BLaER1 treated with 17β-estradiol and CSF1 and Interleukin-3, amounts not matched to agents 10 nM and 100 nM (cell line): ENCODE results near the gene SNRPD2.

Source experiments
- H3K27ac ChIP-seq, 11 experiments: shearing (Covaris generic); formaldehyde crosslinking; 2 replicates each; pipeline ENCODE4 v1.8.1; 2022
- H3K27me3 ChIP-seq, 11 experiments: shearing (Covaris generic); formaldehyde crosslinking; 2 replicates each; pipeline ENCODE4 v1.8.1; 2022
- H3K36me3 ChIP-seq, 11 experiments: shearing (Covaris generic); formaldehyde crosslinking; 2 replicates each; pipeline ENCODE4 v1.8.1; 2022
- H3K4me1 ChIP-seq, 10 experiments: shearing (Covaris generic); formaldehyde crosslinking; 2 replicates each; pipeline ENCODE4 v1.8.1; 2022
- H3K4me2 ChIP-seq, 11 experiments: shearing (Covaris generic); formaldehyde crosslinking; 2 replicates each; pipeline ENCODE4 v1.8.1; 2022
- H3K4me3 ChIP-seq, 10 experiments: shearing (Covaris generic); formaldehyde crosslinking; 2 replicates each; pipeline ENCODE4 v1.8.1; 2022
- H3K9ac ChIP-seq, 11 experiments: shearing (Covaris generic); formaldehyde crosslinking; 2 replicates each; pipeline ENCODE4 v1.8.1; 2022
- H3K9me3 ChIP-seq, 11 experiments: shearing (Covaris generic); formaldehyde crosslinking; replicated peaks in 1 of 11; 2 replicates each; pipeline ENCODE4 v1.8.1; 2022
- H4K20me1 ChIP-seq, 11 experiments: shearing (Covaris generic); formaldehyde crosslinking; 2 replicates each; pipeline ENCODE4 v1.8.1; 2022
- Cebpa-rat ChIP-seq, 11 experiments: shearing (Covaris generic); IDR thresholded peaks; 2 replicates each; pipeline ENCODE4 v1.8.1; 2022

The SNRPD2 gene

GRCh38 chr19:45717983-45718650 is 26.4 kb upstream of the SNRPD2 start:
- Histone ChIP-seq H3K4me1 (peaks cover 20 to 68% (median 32%) of the 10 kb centered on the region in 10 experiments), H3K9ac (peak overlapping the region; percentile 78 to 94 (median 89)), H3K9me3 (0 out of 22 replicates have a peak, but pooled peaks cover 0 to 5% (median 0%) of the 10 kb centered on the region in 11 experiments), H3K4me2 (peak overlapping the region; percentile 86 to 99 (median 93)), H3K27me3 (no peaks in the 10 kb centered on the region), H3K27ac (peak overlapping the region; percentile 69 to 91 (median 87)), H4K20me1 (peaks cover 0 to 42% (median 17%) of the 10 kb centered on the region in 11 experiments; a peak in 17 of 22 replicates), H3K36me3 (peaks cover 28 to 54% (median 40%) of the 10 kb centered on the region in 11 experiments), H3K4me3 (peak overlapping the region; percentile 50 to 85 (median 74))
- TF ChIP-seq Cebpa-rat (IDR thresholded peaks at IDR 0.05) = no peak

DNA sequence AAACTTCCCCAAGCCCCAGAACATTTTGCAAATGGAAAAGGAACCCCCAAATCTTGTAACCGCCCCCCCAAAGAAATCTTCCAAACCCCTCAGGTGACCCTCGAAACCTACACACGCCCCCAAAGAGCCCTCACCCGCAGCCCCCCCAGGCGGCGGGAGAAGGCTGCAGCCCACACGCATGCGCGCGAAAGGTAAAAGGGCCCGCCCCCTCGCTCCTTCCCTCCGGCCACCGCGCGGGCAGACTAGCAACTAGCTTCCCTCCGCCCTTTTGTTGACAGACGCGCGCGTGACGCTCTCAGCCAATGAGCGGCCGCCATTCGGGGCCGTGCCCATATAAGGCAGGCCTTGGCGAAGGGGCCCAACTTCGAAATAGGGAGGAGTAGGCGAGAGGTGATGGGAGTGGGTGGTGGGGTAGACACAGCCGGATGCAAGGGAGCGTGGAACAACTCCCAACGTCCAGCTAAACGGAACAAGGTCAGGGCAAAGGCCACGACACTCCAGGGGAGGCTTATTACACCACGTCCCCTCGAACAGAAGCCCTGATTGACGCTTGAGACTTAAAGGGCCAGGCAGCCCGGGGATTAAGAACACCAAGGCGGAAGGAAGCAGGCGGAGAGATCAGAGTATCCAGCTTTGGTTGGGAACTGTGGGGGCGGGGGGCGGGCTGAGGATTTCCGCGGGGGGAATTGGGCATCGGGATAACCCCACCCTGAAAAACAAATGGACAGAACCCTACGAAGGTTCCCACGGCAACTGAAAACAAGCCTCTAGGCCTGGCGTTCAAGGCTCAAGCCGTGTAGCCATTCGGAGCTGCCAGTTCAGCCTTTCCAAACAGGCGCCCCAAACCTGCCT is 25.6 kb upstream of the SNRPD2 start:
- H3K9ac ChIP-seq = peak overlapping the region; percentile 85 to 94 (median 89)
- H3K4me2 ChIP-seq = peak overlapping the region; percentile 89 to 99 (median 96)
- peaks cover 30 to 54% (median 42%) of the 10 kb centered on the region in 11 experiments for H3K36me3 ChIP-seq
- no peak for TF ChIP-seq Cebpa-rat (IDR thresholded peaks at IDR 0.05)
- peaks cover 20 to 61% (median 28%) of the 10 kb centered on the region in 10 experiments for H3K4me1 ChIP-seq
- H3K27me3 ChIP-seq = no peaks in the 10 kb centered on the region
- peak overlapping the region; percentile 80 to 91 (median 87) for H3K27ac ChIP-seq
- 0 out of 22 replicates have a peak, but pooled peaks cover 0 to 5% (median 0%) of the 10 kb centered on the region in 11 experiments for H3K9me3 ChIP-seq
- H4K20me1 ChIP-seq = peaks cover 0 to 44% (median 23%) of the 10 kb centered on the region in 11 experiments; a peak in 17 of 22 replicates
- peak overlapping the region; percentile 74 to 85 (median 80) for H3K4me3 ChIP-seq

DNA sequence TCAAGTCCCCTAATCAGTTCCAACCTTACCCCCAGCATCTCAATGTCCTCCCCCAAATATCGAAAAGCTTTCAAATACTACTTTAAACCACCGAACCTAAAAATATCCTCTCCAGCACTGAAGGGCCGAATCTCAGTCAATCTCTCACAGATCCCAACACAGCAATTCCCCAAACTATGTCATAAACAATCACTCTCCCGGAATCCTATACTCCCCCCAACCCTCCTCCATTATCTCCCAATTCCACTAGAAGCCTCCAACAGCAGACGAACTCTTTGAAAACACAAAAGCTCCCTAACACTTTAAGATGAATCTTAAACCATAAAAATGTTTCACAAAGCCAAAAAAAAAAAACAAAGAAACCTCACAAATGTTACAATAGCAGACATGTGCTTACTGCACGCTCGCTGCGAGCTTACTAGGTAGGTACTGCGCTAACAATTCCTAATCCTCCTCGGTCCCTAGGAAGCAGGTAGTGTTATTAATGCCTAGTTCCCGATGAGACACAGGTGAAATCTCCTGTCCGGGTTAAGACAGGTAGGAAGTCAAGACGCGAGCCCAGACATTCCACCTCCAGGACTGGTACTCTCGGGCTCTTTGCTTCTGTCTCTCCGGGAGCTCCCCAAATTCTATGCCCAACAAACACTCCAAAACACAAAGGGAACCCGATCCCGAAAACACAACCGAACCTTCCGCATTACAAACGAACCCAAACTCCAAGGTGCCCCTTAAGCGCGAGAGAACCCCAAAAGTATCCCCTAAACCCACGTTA is 24.8 kb upstream of the SNRPD2 start:
- Histone ChIP-seq H3K4me2 (peak overlapping the region; percentile 79 to 99 (median 92)), H3K27ac (peak overlapping the region; percentile 55 to 91 (median 86)), H3K36me3 (peaks cover 32 to 54% (median 42%) of the 10 kb centered on the region in 11 experiments), H3K9ac (peak overlapping the region; percentile 85 to 94 (median 89)), H3K4me3 (peak overlapping the region; percentile 74 to 85 (median 80)), H3K4me1 (peaks cover 20 to 53% (median 28%) of the 10 kb centered on the region in 10 experiments), H4K20me1 (peaks cover 0 to 52% (median 30%) of the 10 kb centered on the region in 11 experiments; a peak in 16 of 22 replicates), H3K9me3 (0 out of 22 replicates have a peak, but pooled peaks cover 0 to 5% (median 0%) of the 10 kb centered on the region in 11 experiments), H3K27me3 (no peaks in the 10 kb centered on the region)
- no peak for TF ChIP-seq Cebpa-rat (IDR thresholded peaks at IDR 0.05)

DNA sequence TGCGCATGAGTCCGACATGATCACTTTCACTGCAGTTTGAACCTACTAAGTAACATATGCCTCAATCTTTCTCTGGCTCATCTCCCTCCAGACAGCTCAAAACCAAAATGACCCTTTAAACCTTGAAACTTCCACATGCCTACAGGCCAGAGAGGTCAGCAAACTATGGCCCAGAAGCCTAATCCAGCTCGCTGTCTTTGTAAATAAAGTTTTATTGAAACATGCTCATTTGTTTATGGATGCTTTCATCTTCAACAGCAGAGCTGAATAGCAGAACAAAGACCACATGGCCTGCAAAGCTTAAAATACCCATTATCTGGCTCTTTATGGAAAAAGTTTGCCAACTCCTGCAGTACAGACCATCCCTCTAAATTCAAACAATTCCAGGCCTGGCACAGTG is 23.4 kb upstream of the SNRPD2 start:
- no peak overlapping the region for H3K27ac ChIP-seq
- 0 out of 22 replicates have a peak, but pooled peaks cover 0 to 4% (median 0%) of the 10 kb centered on the region in 11 experiments for H3K9me3 ChIP-seq
- 0 out of 22 replicates have a peak overlapping the region, but pooled peaks of 2 of the 11 experiments have one; percentile 0 to 6 for H3K9ac ChIP-seq
- H3K4me1 ChIP-seq = peaks cover 20 to 46% (median 28%) of the 10 kb centered on the region in 10 experiments
- H3K27me3 ChIP-seq = no peaks in the 10 kb centered on the region
- peaks cover 0 to 61% (median 38%) of the 10 kb centered on the region in 11 experiments; a peak in 16 of 22 replicates for H4K20me1 ChIP-seq
- H3K36me3 ChIP-seq = peaks cover 35 to 54% (median 44%) of the 10 kb centered on the region in 11 experiments
- no peak for TF ChIP-seq Cebpa-rat (IDR thresholded peaks at IDR 0.05)
- peak overlapping the region in 5 of 11 experiments; percentile 3 to 96 (median 92); a peak in 5 of 22 replicates for H3K4me2 ChIP-seq
- H3K4me3 ChIP-seq = no peak overlapping the region

GRCh38 chr19:45713141-45713540 is 21.4 kb upstream of the SNRPD2 start:
- Histone ChIP-seq H3K9ac (no peak overlapping the region), H3K36me3 (peaks cover 40 to 56% (median 48%) of the 10 kb centered on the region in 11 experiments), H3K9me3 (no peaks in the 10 kb centered on the region), H3K27ac (no peak overlapping the region), H3K4me1 (peaks cover 16 to 36% (median 24%) of the 10 kb centered on the region in 10 experiments), H3K4me2 (no peak overlapping the region), H3K27me3 (no peaks in the 10 kb centered on the region), H3K4me3 (no peak overlapping the region), H4K20me1 (peaks cover 0 to 65% (median 38%) of the 10 kb centered on the region in 11 experiments; a peak in 16 of 22 replicates)
- TF ChIP-seq Cebpa-rat (IDR thresholded peaks at IDR 0.05) = no peak

DNA sequence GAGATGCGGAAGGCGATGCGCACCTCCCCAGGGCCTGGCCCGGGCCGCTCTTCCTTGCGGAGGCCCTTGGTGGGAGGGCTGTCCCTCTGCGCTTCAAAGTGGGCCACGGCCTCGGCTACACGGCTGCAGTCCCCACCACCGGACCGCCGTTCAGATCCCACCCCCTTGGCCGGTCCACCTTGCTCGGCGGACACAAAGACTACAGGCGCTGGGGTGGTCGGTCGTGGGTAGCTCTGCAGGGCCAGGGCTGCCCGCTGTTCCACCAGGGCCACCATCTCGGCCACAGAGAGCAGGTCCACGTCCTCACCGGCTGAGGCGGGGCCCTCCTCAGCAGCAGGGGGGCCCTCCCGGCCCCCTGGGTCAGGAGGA is 20.9 kb upstream of the SNRPD2 start:
- Histone ChIP-seq H4K20me1 (peaks cover 0 to 65% (median 38%) of the 10 kb centered on the region in 11 experiments; a peak in 16 of 22 replicates), H3K27me3 (no peaks in the 10 kb centered on the region), H3K4me1 (peaks cover 13 to 34% (median 23%) of the 10 kb centered on the region in 10 experiments), H3K9ac (no peak overlapping the region), H3K4me2 (no peak overlapping the region), H3K36me3 (peaks cover 40 to 56% (median 49%) of the 10 kb centered on the region in 11 experiments), H3K27ac (no peak overlapping the region), H3K4me3 (no peak overlapping the region), H3K9me3 (no peaks in the 10 kb centered on the region)
- no peak for TF ChIP-seq Cebpa-rat (IDR thresholded peaks at IDR 0.05)

DNA sequence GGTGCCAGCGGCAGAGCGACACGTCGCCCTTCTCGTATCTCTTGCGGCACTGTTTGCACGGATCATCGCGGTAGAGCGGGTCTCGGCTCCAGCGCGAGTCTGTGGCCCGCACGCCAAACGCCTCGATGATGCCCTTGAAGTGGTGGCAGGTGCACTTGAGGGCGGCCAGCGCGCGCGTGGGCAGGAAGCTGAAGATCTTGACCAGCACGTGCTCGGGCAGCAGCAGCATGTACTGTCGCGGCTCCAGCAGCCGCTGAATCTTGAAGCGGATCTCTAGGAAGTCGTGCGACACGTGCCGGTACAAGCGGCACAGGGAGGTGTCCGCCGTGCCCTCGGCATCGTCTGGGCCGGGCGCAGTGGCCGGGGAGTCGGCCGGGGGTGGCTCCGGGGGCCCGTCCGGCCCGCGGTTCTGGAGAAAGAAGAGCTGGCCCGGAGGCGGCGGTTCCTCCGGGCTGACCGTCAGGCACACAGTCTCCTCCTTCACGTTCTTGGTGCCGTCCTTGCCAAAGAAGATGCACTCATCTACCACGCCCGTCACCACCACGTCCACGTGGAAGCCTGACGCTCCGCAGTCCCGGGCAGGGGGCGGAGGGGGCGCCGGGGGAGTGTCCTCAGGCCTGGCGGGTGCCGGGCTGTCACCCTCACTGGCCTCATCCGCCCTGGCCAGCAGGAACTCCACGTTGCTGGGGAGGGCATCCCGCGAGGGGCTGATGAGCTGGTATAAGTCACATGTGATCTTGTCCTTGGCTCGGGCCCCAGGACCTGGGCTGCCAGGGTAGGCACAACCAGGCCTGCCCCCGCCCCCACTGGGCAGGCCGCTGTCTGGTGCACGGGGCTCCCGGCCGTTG is 20.3 kb upstream of the SNRPD2 start:
- H4K20me1 ChIP-seq = peaks cover 0 to 65% (median 38%) of the 10 kb centered on the region in 11 experiments; a peak in 16 of 22 replicates
- H3K4me2 ChIP-seq = no peak overlapping the region
- H3K9me3 ChIP-seq = no peaks in the 10 kb centered on the region
- H3K4me3 ChIP-seq = no peak overlapping the region
- peaks cover 18 to 40% (median 28%) of the 10 kb centered on the region in 10 experiments for H3K4me1 ChIP-seq
- peaks cover 40 to 56% (median 49%) of the 10 kb centered on the region in 11 experiments for H3K36me3 ChIP-seq
- H3K9ac ChIP-seq = no peak overlapping the region
- TF ChIP-seq Cebpa-rat (IDR thresholded peaks at IDR 0.05) = no peak
- H3K27ac ChIP-seq = no peak overlapping the region
- H3K27me3 ChIP-seq = no peaks in the 10 kb centered on the region
